Measurements from ENCODE around the gene SLC46A1. TPM values are rescaled to one million over a fixed set of nuclear protein-coding genes. Genes with fewer than 3 reads are reported as not detected.

The SLC46A1 gene
- total and polyA plus RNA-seq, 8 donors, result 0.61 to 31.5 (median 2.6) TPM

DNA sequence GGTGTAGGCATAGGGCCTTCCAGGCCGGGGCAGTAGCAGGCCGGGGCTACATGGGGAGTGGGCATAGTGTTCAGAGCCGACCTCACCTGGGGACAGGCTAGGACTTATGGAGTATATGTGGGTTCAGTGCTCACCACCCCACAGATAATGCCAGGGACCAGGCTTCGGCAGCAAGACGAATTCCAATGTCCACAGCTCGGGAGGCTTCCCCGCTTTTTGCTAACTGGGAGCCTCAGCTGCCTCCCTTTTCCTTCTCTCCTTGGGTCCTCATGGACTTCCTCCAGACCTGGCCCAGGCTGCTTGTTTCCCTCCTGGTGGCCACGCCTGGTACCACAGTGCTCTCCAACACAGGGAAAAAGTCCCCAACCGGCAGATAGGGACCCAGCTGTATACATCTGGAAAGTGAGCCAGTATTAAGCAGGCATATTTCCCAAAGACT, 20.1 kb upstream of the SLC46A1 start:
- Histone ChIP-seq H3K27me3 (no peaks in the 10 kb centered on the region), H3K4me3 (no peak overlapping the region), H3K9me3 (no peaks in the 10 kb centered on the region), H3K4me1 (peaks cover 0 to 10% (median 0%) of the 10 kb centered on the region in 4 donors), H3K36me3 (no peaks in the 10 kb centered on the region), H3K27ac (no peak overlapping the region)
- intact Hi-C loops (cut with DNase I; ENCODE audit: low total_unique reads), result no loop called here
- WGBS, 5 donors, result 75 to 85% (median 81%) methylated on average over 9 of the region's 9 CpGs
- DNase-seq, result peak; percentile 37 to 40
- TF ChIP-seq POLR2AphosphoS5 (IDR thresholded peaks at IDR 0.05) (no peak), POLR2A (IDR thresholded peaks at IDR 0.05) (no peak), EP300 (IDR thresholded peaks at IDR 0.05) (no peak)
- TF ChIP-seq, protein P1, sequence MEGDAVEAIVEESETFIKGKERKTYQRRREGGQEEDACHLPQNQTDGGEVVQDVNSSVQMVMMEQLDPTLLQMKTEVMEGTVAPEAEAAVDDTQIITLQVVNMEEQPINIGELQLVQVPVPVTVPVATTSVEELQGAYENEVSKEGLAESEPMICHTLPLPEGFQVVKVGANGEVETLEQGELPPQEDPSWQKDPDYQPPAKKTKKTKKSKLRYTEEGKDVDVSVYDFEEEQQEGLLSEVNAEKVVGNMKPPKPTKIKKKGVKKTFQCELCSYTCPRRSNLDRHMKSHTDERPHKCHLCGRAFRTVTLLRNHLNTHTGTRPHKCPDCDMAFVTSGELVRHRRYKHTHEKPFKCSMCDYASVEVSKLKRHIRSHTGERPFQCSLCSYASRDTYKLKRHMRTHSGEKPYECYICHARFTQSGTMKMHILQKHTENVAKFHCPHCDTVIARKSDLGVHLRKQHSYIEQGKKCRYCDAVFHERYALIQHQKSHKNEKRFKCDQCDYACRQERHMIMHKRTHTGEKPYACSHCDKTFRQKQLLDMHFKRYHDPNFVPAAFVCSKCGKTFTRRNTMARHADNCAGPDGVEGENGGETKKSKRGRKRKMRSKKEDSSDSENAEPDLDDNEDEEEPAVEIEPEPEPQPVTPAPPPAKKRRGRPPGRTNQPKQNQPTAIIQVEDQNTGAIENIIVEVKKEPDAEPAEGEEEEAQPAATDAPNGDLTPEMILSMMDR (IDR thresholded peaks at IDR 0.05), result peak in 4 of 7 experiments; percentile 15 to 36 (median 26)

DNA sequence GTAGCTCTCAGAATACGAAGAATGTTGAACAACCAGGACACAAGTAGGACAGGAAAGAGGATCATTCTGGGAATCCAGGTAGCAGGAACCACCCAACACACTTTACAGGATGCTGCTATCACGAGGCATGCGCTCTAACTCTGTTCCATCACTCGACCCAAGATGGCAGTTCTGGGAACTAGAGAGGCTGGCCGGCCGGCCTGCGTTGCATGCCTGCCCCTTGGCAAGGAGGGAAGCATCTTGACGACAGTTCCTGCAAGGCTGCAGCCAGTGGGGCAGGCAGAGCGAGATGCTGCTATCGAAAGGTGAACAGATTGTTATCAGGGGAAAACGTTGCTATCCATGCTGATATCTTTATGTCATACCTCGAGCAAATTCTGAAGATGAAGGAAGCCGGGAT, 19.2 kb upstream of the SLC46A1 start:
- Histone ChIP-seq H3K4me1 (peaks cover 0 to 10% (median 0%) of the 10 kb centered on the region in 4 donors), H3K27ac (no peak overlapping the region), H3K4me3 (no peak overlapping the region), H3K27me3 (no peaks in the 10 kb centered on the region), H3K36me3 (no peaks in the 10 kb centered on the region), H3K9me3 (no peaks in the 10 kb centered on the region)
- intact Hi-C loops (cut with DNase I; ENCODE audit: low total_unique reads), result no loop called here
- WGBS, 5 donors, result 78 to 87% (median 81%) methylated on average over 13 of the region's 13 CpGs
- TF ChIP-seq EP300 (IDR thresholded peaks at IDR 0.05), result no peak
- no peak for TF ChIP-seq POLR2A (IDR thresholded peaks at IDR 0.05)
- TF ChIP-seq, protein P1 (IDR thresholded peaks at IDR 0.05), result no peak
- TF ChIP-seq POLR2AphosphoS5 (IDR thresholded peaks at IDR 0.05), result no peak
- no peak for DNase-seq

DNA sequence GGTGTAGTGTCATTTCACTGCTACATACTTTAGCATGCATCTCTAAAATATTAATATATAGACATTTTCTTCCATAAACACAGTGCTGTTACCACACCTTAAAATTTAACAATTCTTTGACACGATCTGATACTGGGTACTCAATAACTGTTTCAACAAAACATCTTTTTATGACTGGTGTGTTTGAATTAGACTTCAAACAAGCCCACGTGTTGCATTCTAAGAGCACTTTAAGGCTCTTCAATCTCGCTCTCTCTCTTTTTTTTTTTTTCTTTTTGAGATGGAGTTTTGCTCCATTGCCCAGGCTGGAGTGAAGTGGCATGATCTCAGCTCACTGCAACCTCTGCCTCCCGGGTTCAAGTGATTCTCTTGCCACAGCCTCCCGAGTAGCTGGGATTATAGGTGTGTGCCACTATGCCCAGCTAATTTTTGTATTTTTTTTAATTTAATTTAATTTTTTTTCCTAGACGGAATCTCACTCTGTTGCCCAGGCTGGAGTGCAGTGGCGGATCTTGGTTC, 15.8 kb upstream of the SLC46A1 start:
- intact Hi-C loops (cut with DNase I; ENCODE audit: low total_unique reads), result no loop called here
- TF ChIP-seq EP300 (IDR thresholded peaks at IDR 0.05) (no peak), POLR2AphosphoS5 (IDR thresholded peaks at IDR 0.05) (no peak), POLR2A (IDR thresholded peaks at IDR 0.05) (no peak)
- TF ChIP-seq, protein P1 (IDR thresholded peaks at IDR 0.05), result no peak
- 64 to 74% (median 70%) methylated on average over 7 of the region's 7 CpGs for WGBS, 5 donors

DNA sequence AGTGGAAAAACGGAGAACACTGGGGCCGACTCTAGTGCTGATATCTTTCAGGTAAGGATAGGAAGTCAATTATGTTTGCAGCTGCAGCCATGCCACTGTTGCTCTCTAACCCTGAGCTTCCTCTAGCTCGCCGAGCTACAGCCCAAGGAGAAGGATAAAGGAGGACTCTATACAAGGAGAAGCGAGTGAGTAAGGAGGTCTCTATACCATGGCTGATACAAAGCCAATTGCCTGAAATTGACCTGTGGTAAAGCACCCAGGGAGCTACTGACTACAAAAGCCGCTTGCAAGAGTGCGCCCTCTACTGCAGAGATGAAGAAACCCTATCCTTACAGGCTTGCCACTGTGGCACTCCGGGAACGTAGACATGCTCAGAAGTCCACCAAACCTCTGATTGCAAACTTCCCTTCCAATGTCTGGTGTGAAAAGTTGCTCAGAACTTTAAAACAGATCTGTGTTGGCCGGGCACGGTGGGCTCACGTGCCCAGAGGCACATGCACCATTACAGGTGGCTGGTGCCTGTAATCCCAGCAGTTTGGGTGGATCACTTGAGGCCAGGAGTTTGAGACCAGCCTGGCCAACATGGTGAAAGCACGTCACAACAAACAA, 10.8 kb upstream of the SLC46A1 start:
- H3K36me3 ChIP-seq, result no peaks in the 10 kb centered on the region
- TF ChIP-seq POLR2AphosphoS5 (IDR thresholded peaks at IDR 0.05) (peak in 1 of 3 donors; percentile 19), POLR2A (IDR thresholded peaks at IDR 0.05) (no peak)
- TF ChIP-seq, protein P1 (IDR thresholded peaks at IDR 0.05), result peak in 5 of 7 experiments; percentile 43 to 65 (median 49)
- no peak overlapping the region for H3K27ac ChIP-seq
- H3K4me3 ChIP-seq, result no peak overlapping the region
- no peaks in the 10 kb centered on the region for H3K9me3 ChIP-seq
- peak; percentile 70 to 81 for DNase-seq
- no peaks in the 10 kb centered on the region for H3K4me1 ChIP-seq
- no peaks in the 10 kb centered on the region for H3K27me3 ChIP-seq
- intact Hi-C loops (cut with DNase I; ENCODE audit: low total_unique reads), result no loop called here
- 8 to 15% (median 9%) methylated on average over 13 of the region's 13 CpGs for WGBS, 5 donors

More for the DNA sequence above, 15.8 kb upstream of the SLC46A1 start:
- Histone ChIP-seq H3K27ac (no peak overlapping the region), H3K4me3 (no peak overlapping the region), H3K27me3 (no peaks in the 10 kb centered on the region), H3K9me3 (no peaks in the 10 kb centered on the region), H3K4me1 (no peaks in the 10 kb centered on the region), H3K36me3 (no peaks in the 10 kb centered on the region)
- DNase-seq, result no peak
